ENCODE data around the gene INPP5A.

DNA sequence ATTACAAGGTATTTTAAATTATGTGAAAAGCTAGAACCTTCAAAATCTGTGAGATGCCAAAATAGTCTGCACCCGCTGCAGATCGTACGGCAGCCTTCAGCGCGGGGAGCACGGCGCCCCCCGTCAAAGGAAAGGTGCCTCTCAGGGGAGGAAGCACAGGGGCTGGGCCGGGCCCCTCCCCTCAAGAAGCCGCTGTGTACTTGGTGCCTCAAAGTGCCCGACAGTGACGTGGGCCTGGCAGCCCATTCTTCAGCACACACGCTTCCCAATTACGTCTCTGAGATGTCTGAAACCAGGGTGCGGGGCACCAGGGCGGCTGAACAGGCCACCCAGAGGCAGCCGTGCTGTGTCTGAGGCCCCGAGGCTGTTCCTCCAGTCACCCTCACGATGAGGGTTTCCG is 116.1 kb downstream of the INPP5A start:
- TF ChIP-seq EZH2 (optimal IDR thresholded peaks at IDR 0.05; ENCODE audit: low read depth, low read length) = no peak
- TF ChIP-seq, protein P1, sequence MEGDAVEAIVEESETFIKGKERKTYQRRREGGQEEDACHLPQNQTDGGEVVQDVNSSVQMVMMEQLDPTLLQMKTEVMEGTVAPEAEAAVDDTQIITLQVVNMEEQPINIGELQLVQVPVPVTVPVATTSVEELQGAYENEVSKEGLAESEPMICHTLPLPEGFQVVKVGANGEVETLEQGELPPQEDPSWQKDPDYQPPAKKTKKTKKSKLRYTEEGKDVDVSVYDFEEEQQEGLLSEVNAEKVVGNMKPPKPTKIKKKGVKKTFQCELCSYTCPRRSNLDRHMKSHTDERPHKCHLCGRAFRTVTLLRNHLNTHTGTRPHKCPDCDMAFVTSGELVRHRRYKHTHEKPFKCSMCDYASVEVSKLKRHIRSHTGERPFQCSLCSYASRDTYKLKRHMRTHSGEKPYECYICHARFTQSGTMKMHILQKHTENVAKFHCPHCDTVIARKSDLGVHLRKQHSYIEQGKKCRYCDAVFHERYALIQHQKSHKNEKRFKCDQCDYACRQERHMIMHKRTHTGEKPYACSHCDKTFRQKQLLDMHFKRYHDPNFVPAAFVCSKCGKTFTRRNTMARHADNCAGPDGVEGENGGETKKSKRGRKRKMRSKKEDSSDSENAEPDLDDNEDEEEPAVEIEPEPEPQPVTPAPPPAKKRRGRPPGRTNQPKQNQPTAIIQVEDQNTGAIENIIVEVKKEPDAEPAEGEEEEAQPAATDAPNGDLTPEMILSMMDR (IDR thresholded peaks at IDR 0.05; ENCODE audit: low read length) = no peak
